ENCODE results near the gene PACC1.

Gene PACC1

DNA sequence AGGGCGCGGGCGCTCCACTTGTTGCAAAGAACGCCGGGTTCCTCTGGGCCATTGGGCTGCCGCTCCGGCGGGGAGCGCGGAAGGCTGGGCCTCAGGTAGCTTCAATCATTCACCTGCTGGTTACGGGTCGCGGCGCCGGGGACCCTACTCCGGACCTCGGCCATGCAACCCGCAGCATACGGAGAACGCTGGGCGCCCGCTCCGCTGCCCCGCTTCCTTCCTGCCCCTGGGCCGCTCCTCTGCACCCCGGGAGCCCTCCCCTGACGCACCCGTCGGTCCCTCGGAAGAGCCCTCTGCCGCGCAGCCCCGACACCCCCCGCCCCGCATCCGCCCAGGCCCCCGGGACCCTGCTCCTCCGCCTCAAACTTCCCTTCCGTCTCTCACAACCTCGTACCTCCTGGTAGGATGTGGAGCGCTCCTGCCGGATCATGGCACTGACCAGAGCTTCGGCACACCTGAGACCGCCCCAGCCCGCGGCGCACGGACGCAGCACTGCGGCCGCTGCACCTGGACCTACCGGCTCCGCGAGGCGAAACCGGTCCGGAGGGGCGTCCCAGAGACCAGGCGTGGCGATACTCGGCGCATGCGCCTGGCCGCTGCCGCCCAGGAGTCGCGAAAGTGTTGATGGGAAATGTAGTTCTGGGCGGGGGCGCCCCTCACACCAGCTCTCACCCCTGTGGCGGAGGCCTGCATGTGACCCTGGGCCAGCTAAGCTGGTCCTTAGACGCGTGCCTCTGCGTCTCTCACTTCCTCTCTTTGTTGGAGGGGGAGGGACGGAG is at the start of gene PACC1:
Gene PACC1 (minus strand): TSS at position 559 of the 779 bp plus-strand sequence. CDS start 129 bp downstream, at position 430.
- peak; percentile 95 for DNase-seq

DNA sequence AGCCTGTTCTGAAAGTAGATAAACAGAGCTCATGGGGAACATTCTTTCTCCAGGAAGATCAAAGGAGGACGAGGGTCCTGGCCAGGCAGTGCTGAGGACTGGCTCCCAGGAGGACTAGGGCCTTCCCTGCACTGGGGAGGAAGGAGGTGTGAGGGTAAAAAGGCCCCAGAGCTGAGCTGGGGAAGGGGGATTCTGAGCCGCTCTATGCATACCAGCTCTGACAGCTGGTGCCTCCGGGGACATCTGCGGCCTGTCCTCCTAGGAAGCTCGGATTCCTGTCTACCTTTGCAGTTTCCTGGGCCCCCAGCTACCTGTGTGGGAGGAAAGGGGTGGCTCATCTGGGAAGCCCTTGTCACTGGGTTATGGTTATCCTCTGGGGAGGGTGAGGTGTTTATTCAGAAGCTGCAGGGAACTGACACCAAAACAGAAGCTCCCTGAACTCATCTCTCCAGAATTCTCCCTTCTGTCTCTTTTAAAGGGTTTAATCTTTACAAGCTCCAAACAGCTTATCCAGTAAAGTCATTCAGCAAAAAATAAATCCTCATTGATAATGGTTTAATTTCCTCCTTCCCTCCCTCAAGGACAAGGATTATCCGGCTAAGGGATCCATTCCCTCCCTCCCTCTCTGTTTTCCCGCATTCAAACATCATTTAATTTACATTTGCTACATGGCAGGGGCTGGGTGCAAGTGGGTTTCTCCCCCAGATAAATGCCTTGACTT is 49.0 kb upstream of the PACC1 start:
- no peak for DNase-seq

DNA sequence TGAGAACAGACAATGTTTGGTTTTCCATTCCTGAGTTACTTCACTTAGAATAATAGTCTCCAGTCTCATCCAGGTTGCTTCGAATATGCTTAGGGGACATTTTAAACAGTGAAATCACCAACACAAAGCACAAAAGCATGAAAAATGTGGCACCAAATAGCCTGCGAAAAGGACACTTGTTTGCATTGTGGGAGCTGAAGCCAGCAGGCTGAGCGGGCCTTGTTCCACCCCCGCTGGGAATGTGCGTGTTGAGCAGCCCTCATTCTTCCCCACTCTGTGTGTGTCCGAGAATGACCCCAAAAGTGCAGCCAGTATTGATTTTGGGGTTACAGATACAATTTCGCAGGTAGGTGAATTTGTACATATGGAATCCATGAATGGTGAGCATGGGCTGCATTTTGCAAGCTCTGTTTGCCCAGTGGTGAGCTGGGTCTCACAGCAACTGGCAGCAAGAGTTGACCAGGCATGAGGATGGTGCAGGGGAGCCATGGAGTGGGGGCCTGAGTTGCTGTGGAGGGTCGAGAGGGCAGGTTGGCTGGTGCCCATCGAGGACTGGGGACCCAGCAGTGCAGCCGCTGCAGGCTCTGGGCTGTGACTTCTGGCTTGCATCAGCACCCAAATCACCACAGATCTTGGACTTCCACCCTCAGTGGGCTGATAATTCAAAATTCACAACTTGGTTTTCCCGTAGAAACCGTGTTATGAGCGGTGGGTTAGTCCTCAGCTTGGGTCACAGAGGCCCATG is 47.4 kb upstream of the PACC1 start:
- no peak for DNase-seq

DNA sequence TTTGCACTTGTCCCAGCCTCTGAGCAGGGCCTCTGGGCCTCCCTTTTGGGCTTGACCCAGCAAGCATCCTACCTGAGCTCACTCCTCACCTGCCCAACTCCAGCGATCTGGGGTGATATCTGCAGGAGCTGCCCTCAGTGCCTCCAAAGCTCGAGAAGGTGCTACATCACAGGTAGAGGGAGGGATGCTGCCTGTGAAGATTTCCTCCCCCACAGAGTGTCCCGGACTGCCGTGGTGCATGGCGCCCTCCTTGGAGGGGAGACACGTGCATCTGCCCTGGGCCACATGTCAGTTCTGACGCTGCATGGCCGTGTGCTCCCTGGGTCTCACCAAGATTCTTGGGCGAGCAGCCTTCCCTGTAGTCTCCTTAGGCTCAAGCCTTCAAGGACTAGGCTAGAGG is 45.7 kb upstream of the PACC1 start:
- DNase-seq, result no peak

DNA sequence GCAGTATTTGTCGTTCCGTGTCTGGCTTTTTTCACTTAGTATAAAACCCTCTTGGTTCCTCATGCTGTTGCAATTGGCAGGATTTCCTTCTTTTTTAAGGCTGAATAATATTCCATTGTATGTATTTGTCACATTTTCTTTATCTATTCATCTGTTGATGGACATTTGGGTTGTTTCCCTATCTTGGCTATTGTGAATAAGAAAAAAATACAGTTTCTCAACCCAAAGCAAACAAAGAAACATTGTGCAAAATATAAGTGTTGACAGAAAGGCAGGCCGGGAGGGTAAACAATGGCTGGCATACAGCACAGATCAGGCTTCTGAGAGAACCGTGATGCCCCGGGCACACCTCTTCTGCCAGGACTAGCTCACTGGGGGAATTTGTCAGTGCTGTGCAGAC is 45.0 kb upstream of the PACC1 start:
- no peak for DNase-seq

DNA sequence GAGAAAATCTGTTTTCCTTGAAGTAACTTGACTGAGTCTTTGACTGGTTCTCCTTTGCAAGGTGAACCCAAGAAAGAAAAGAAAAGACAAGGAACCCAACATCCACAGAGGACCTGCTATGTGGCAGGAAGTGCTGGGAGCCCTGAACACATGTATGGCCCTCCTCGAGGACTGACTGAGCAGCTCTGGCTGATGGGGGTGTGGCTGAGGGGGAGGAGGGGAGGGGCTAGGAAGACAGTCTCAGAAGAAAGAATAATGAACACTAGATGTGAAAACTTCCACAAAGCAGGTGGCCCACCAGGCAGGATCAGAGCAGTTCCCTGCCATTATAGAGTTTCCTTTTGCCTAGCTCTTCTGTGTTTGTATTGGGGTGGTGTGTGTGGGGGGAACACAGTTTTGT is 44.1 kb upstream of the PACC1 start:
- peak; percentile 52 for DNase-seq

DNA sequence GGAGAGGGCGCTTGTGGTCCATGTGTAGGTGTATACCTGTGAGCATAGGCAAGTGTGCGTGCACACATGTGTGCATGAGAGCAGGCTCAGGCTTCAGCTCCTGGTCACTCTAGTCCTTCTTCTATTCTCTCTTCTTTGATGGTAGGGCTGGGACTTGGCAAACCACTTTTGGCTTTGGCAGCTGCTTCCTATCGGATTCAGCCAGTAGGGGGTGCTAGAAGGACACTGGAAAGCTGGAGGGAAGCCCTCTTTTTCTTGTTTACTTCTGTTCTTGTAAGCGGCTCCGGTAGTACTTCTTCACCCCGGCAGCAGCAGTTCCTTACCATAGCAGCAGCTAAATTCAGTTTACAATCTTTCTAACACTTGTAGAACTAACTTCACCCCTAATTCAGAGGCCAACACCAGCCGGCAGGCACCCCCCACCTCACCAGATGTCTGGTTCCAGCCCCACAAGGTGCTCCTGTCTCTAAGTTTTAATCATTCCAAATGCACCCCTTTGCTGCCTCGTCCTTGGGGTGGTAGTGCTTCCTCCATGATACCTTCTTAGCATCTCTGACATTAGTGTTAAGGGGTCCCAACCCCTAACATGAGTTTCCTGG is 43.2 kb upstream of the PACC1 start:
- DNase-seq, result peak; percentile 53

DNA sequence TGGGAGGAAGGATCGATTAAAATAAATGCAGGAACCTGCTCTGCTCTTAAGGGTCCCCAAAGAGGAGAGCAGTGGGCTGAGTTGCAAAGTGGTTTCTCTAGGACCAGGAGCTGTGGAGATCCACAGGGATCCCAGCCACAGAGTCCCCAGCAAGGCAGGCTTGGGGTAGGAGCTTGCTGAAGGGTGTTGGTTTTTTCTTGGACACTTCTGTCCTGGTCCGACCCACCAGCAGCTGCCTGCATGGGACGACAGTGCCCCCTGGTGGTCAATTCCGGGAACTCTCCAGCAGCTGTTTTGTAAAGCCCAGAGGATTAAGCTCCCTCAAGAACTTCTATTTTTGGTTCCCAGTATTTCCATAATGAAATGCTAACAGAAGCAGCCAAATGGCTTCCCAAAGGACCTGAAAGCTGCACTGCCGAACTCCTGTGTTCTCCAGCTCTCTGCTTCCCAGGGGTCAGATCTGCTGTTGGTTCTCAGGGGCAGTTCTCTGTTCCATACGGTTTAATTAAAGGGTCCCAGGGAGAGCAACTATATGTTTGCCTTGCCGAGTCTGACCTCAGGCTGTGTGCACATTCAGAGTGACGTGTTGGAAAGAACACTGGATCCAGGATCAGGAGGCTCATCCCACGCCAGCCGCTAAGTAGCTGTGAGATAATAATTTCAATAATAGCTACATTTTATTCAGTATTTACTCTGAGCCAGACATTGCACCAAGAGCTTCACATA is 41.3 kb upstream of the PACC1 start:
- DNase-seq, result peak; percentile 60

DNA sequence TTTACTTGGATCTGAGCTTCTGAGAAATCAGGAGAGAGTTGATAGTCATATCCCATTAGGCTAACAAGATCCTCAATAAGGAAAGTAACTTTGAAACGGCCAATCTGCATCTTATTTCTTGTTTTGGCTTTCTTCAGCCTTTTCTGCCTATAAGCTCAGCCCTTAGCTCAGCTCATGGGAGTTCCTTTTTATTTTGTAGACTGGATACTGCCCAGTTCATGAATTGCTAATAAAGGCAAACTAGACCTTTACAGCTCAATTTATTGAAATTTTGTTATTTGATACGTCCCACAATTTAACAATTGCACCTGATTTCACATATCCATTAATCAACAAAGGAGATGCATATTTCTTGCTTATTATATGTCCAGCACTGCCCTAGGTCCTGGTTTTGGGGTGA is 40.7 kb upstream of the PACC1 start:
- no peak for DNase-seq

DNA sequence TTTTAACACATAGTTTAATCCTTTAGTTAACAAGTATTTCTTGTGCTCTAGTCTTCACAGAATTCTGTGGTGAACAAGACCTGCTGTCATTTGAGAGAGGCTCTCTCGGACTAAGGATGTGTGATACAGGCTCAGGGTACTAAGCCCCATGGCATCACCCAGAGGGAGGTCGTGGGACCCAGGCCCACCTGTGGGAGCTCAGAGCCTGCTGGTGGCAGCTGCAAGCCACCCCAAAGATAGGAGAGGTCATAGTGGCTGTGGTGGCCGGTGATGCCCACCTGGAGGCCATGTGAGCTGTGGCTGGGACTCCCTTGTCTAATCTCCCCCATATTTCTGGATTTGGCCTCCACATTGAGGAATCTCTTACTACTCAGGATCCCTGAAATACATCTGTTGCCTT is 40.1 kb upstream of the PACC1 start:
- no peak for DNase-seq

DNA sequence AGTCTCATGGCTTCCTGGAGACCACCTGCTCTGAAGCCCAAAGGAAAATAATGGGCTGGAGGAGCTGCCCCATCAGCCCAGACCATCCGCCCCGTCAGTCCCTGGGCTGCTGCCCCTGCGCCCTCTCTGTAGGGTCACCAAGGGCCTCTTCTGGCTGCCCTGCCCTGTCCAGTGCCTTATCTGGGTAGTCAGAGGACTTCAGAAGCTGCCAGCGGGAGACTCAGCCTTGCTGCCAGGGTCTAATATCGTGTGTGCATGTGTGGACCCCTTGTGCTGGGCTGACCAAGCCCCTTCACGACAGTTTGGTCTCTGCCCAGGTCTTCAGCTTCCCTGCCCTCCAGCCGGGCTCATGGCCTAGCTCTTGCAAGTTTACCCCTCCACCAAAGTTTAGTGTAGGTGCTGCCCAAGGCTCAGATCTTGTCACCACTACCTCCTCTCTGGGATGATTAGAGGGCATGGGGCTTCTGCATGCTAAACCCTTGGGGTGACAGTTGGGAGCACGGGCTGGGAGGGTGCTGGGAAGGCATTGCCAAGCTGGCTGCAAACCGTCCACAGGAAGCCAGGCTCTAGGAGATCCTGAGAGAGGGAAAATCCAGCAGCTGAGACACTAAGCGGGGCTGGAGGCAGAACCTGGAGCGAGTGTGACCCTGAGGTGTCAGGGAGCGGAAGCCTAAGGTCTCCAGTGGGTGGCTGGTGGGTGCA is 38.6 kb upstream of the PACC1 start:
- no peak for DNase-seq

DNA sequence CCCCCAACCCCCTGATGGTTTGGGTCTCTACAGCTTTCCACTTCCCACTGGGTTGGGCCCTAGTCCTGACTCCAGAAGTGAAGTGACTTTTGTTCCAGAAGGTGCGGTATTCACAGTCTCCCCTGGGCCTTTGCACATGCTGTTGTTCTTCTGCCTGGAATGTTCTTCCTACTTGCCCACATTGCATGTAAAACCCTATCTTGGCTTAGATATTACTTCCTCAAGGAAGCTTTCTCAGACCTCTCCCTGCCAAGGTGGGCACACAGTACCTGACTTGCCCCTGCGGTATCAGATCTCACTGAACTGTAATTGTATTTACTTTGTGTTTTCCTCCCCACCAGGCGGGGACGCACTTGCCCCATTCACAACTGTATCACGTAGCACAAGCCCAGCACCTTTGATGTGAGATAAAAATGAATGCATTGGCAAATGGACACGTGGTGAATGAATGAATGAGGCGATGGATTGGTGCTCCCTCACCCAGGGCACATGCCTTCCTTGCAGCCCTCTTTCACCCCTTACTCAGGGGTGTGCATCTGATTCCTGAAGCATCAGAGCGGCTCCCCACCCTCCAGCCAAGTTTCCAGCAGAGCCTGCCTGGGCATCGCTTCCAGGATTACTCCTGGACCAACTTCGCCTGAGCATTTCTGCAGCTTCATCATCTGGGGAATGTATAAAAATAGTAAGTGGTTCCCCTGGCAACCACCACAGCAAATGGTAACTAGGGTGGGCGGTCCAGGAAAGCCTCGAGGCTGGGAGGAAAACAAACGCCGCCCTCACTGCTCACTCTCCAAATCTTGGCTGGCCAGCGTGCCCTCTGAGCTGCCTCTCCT is 37.9 kb upstream of the PACC1 start:
- no peak for DNase-seq

DNA sequence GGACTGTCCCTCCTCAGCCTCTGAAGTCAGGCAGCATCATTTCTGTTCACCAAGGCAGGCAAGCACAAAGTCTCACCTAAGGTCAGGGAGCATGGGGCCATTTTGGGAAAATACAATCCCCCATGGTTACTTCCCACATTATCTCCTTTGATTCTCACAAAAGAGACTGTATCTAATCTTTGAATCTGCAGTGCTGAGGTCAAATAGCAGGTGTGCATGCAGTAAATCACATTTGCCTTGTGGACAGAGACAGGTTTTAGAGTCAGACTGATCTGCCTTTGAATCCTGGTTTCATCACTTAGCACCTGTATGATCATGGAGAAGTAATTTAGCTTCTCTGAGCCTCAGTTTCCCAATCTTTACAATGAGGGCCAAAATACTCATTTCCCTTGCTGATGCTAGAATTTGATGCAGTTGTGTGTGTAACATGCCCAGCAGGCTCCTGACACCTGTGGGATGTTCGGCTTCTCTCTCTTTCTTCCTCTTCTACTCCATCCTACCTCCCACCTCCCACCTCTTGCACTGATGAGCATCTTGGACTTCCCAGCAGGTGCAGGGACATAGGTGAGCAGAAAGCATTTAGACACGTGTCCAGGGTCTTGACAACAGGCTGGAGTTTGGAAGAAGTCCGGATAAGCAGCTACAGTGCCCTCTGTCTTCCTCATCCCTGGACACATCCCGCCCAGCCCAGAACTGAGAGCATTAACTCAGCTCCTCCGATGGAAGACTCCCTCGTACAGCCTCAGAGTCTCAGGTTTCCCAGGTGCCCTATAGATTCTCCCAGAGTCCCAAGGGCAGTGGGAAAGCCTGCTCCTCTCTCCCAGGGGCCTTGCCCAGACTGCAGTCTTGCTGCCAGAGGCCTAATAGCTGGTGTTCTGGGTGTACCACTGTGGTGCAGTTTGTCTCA is 37.0 kb upstream of the PACC1 start:
- no peak for DNase-seq

DNA sequence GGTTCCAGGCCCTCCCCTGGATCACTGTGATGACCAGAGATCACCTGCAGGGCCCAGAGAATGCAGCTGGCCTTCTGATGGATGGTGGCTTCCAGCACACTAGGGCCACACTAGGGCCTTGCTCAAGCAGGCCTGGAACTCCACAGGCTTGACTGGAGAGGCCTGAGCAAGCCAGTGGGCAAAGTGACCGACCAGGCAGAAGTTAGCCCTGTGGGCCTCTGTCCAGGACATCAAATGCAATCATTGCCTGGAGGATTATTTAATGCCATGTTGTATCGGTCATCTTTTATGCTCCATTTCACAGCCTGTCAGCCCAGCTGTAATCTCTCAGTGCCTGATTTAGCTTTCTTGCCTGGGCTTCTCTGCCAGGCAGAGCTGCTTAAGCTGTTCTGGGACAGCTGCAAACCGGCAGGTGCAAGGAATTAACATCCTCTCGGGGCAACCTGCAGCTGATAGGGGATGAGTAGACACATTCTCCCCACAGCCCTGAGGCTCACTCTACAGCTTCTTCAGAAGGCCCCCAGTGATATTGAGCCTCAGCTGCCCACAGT is 35.7 kb upstream of the PACC1 start:
- DNase-seq, result no peak

DNA sequence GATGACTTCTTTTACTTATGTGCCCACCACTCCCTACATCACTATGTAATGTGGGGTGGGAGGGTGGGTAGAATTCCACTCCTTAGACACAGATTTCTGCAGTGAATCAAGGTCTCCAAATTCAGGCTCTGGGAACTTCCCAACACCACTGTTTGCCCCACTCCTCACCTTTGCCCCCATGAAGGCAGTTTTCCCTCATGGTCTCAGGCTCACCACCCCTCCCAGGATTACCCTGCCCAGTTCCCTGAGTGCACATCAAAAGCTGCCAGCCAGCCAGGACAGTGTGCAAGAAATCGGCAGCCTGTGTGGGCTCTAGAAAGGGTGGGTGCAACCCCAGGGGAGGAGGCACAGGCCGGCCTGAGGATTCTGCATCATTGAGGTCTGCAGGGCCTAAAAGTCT is 32.8 kb upstream of the PACC1 start:
- DNase-seq, result no peak

DNA sequence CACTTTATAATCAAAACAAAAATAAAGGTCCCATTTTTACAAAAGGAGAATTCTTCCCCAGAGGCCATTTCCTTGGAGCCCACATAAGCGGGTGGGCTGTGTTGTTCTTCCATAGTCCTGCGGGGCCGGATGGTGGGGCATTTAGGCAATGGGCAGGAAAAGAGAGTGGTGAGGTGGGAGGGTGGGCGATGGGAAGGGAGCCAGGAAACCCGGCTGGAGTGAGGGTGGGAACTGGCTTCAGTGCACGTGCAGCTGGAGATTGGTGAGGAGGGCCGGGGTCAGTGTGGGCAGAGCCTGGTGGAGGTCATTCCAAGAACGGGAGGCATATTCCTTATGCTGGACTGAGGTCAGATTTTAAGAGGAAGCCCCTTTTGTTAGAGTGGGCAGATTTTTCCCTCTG is 31.6 kb upstream of the PACC1 start:
- DNase-seq, result no peak

DNA sequence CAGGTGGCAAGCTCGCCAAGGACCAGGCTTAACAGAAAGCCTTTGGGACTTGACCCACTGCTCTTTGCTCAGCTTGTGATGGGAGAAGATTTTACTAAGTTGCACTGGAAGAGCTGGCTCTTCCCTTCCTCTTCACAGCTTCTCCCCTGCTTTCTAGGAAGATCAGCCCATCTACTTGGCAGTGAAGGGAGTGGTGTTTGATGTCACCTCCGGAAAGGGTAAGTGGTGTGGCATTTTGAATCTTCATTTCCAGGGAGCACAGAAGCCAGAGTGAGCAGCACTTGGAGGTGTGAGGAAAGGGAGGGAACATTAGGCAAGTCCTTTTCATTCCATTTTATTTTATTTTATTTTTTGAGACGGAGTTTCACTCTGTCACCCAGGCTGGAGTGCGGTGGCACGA is 27.7 kb upstream of the PACC1 start:
- DNase-seq, result no peak

DNA sequence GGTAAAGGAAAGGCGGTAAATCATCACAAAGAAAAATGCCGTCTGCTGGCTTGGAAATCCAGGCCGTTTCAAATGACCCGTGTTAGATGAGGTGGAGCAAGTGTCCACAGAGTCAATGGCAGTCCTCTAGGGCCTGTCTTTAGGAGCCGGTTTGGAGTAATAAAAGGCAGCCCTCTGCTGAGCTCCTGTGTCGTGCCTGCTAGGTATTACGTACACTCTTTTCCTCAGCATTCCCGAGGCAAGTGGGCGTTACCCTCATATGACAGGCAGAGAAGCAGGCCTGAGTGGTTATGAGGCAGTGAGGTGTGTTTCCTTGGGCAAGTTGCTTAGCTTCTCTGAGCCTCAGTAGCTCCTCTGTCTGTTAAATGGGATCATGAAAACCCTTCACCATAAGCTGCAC is 25.7 kb upstream of the PACC1 start:
- DNase-seq, result no peak

DNA sequence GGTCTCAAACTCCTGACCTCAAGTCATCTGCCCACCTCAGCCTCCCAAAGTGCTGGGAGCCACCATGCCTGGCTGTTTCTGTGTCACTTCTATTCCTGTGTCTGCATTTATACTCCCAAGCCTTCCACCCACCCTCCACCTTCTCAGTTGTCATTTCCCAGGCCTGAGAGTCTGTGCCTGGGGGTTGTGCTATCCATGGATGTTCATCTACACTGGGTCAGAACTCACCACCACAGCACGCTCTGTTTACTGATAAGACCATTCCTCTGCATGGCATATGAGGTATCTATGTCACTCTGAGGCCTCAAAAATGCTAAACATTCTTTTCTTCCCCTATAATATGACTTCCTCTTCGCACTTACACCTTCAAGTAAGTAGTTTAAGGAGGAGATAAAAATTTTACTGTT is 24.1 kb upstream of the PACC1 start:
- DNase-seq, result no peak

All from GDM1 (cell line).